Kidney capillary endothelial cell (primary cell): ENCODE results near the gene FREY1.

Experiments
- DNase-seq: peaks from one replicate; pipeline ENCODE4 v3.0.0-alpha.2; 2018; ENCODE audit warnings: low spot score

FREY1 gene

DNA sequence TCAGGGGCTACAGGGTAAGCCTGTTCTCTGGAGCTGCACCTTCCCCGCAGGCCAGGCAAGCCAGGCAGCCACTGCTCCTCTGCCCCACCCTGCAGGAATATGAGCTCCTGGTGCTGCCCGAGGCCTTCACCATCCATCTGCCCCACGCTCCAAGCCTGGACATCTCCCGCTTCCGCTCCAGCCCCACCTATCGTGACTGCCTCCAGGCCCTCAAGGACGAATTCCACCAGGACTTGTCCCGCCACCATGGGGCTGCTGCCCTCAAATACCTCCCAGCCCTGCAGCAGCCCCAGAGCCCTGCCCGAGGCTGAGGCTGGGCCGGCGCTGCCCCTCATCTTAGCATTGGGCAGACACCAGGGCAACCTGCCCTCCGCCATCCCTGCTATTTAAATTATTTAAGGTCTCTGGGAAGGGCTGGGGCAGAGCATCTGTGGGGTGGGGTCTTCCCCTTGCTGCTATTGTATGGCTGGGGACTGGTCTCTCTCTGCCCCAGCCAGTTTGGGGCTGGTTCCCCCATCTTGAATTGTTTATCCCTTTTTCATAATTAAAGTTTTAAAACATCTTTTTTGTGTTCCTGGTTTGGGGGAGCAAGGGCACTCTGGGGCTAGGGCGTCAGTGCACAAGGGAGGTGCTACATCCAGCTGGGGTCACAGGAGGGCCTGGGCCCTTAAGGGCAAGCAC, 21.6 kb upstream of the FREY1 start:
- DNase-seq = no peak

DNA sequence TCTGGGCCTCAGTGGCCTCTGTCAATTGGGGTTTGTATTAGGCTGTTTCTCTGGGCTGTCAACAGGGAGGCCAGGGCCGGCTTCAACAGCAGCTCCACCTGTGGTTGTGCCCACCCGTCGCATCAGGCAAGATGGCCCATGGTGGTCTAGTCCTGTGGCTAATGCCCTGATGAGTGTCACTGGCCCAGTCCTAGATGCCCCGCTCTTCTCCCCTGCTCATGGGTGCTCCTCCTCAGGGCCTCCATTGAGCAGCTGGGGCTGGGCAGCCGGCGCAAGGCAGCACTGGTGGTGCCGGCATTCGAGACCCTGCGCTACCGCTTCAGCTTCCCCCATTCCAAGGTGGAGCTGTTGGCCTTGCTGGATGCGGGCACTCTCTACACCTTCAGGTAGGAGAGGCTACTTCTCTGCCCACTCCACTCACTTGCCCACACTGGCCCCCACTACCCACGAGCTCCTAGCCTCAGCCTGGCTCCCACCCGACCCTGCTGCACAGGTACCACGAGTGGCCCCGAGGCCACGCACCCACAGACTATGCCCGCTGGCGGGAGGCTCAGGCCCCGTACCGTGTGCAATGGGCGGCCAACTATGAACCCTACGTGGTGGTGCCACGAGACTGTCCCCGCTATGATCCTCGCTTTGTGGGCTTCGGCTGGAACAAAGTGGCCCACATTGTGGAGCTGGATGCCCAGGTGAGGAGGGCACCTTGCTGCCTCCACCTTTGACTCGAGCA, 20.8 kb upstream of the FREY1 start:
- no peak for DNase-seq

- no peak for DNase-seq
Observed at GRCh38 chr11:45927332-45927683, 20.2 kb upstream of the FREY1 start.

- DNase-seq = no peak
Observed at GRCh38 chr11:45926536-45927331, 19.7 kb upstream of the FREY1 start.

- DNase-seq = no peak
Observed at GRCh38 chr11:45926001-45926401, 18.9 kb upstream of the FREY1 start.

DNA sequence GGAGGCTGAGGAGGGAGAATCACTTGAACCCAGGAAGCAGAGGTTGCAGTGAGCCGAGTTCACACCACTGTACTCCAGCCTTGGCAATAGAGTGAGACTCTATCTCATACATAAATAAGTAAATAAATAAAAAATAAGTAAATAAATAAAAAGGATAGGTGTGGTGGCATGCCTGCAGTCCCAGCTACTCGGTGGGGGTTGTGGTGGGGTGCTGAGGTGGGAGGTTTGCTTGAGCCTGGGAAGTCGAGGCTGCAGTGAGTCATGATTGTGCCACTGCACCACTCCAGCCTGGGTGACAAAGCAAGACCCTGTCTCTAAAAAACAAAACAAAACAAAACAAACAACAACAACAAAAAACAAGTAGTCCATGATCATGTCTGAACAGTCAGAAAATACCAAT, 18.5 kb upstream of the FREY1 start:
- DNase-seq = no peak

DNA sequence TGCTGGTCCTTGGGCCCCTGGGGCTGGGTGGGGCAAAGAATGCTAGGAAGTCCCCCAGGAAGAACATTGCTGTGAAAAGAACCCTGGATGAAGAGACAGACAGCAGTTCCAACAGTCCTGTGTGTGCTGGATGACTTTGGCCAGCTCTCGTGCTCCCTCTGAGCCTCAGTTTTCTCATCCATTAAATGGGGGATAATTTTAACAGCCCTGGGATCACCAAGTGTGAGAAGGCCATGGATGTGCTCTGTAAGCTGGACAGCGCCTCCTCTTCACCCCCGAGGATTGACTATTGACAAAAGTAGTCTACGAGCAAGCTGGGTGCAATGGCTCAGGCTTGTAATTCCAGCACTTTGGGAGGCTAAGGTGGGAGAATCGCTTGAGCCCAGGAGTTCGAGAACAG, 17.9 kb upstream of the FREY1 start:
- DNase-seq = no peak

- no peak for DNase-seq
Observed at GRCh38 chr11:45924036-45924915, 17.2 kb upstream of the FREY1 start.

DNA sequence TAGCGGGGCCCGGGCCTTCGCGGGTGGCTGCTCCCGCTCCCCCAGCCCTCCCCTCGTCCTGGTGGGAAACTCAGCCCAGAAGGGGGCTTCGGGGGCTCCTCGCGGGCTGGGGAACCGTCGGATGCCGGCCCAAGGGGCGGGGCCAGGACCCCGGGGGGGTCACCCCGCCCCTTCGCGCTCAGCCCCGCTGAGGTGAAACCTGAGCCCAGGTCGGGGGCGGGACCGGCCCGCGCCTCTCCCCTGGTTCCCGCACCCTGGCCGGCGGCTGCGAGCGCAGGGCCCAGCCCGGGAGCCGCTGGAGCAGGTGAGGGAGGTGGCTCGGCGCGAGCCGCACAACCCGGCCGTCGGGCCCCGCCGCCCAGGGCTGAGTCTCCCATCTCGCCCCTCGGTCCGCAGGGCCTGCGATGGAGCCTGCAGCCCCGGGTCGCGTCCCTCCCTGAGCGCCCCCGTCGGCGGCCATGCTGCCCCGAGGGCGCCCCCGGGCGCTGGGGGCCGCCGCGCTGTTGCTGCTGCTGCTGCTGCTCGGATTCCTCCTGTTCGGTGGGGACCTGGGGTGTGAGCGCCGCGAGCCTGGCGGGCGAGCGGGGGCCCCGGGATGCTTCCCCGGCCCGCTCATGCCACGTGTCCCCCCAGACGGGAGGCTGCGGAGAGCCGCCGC, 15.5 kb upstream of the FREY1 start, which contains the start of gene LARGE2:
Gene LARGE2 (plus strand): TSS at position 232 of the 658 bp plus-strand sequence. CDS start 227 bp downstream, at position 459.
- no peak for DNase-seq

GRCh38 chr11:45921561-45922424, 14.7 kb upstream of the FREY1 start:
- no peak for DNase-seq

DNA sequence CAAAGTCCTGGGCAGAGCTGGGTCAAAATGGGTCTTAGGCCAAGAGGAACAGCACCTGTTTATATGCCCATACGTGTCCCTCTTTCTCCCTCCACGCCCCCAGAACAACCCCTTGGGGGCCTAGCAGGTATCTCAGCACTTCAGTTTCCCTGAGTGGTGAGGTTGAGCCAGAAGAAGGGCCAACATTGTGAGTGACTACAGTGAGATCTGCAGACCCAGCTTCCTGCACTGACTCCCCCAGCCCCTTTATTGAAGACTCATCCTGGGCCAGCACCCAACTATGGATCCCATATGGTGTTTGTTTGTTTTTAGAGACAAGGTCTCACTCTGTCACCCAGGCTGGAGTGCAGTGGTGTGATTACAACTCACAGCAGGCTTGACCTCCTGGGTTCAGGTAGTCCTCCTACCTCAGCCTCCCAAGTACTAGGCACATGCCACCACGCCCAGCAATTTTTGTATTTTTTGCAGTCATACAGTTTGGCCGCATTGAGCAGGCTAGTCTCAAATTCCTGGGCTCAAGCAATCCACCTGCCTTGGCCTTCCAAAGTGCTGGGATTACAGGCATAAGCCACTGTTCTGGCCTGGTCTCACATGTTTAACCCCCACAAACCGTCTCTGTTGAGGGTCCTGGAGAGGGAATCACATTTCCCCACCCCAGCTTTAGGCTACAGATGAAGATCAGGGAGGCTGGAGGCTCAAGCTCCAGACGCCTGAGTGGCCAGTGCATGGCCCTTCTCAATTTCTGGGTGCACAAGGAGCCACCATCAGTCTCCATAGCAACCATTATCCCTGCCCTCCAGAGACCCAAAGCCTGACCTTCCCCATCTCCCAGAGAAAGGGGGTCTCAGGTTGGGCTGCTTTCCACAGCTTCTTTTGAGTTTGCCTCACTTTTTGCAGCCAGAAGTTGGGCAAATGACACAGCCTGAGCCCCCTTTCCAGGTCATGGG, 13.7 kb upstream of the FREY1 start:
- DNase-seq = no peak

DNA sequence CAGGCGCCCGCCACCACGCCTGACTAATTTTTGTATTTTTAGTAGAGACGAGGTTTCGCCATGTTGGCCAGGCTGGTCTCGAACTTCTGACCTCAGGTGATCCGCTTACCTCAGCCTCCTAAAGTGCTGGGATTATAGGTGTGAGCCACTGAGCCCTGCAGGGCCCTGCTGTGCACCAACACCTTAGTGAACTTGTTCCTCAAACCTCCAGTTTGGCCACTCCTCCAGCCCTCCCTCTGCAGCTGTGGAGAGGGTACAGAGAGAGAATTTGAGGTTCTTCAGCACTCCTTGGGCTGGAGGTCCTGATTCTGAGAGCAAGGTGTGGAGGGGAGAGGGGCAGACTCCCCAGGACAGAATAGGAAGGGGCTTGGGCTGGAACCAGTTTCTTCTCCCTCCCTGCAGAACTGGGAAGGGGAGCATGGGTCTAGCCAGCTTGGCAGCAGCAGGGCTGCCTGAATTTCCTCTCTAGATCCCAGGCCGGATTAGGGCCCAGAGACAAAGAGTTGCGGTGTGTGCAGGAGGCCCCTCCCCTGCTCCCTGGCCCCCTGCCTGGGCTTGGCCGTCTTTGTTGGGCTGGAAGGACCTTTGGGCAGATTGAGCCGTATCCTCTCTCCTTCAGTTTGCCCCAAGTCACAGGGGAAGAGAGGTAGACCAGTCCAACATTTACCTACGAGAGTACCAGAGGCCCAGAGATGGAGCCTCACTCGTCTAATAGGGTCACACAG, 12.9 kb upstream of the FREY1 start:
- DNase-seq = no peak

GRCh38 chr11:45918962-45919675, 12.0 kb upstream of the FREY1 start:
- no peak for DNase-seq

DNA sequence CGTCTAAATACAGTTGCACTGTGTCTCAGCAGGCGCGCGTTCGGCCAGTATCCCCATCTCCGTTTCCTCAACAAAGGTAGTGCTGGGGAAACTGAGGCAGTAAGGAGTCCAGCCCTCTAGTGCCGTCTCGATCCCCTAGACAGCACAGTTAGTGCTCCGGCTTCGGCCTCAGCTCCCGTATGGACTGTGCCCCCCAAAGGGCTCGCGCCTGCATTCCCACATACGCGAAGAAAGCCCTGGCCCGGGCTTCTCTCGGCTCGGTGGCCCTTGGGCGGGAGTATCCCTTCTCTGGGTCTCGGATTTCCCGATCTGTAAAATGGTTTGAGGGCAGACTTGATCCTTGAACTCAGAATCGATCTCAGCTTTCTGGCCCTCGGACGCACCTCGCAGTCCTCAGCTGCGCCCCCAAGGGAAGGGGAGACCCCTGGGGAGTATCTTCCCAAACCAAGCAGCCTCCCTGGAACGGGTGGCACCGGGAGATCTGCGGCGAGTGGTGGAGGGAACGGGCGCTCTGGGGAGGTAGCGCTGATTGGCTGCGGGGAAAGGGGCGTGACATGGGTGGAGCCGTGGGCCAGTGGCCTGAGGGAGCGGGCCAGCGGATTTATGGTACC, 11.4 kb upstream of the FREY1 start:
- DNase-seq = peak; percentile 52

GRCh38 chr11:45917623-45918330, 10.7 kb upstream of the FREY1 start, which contains the start of gene PEX16:
TSS of gene PEX16 (minus strand) at chr11:45917877. CDS start at chr11:45917811, 66 bp downstream.
- peak; percentile 99 for DNase-seq

GRCh38 chr11:45917286-45917622, 10.2 kb upstream of the FREY1 start:
- DNase-seq = no peak

GRCh38 chr11:45915446-45915845, 8.4 kb upstream of the FREY1 start:
- DNase-seq = no peak
